Epithelial cell of esophagus (primary cell): Measurements from ENCODE around the gene STPG1.
A peak's percentile ranks its signal among the peaks of the same experiment; 100 is the strongest.

Experiments used
- DNase-seq: peaks from one replicate; pipeline ENCODE4 v3.0.0; 2010; ENCODE audit warnings: low read depth
- H3K4me3 ChIP-seq: 2 replicates; pipeline ENCODE4 v1.5.1; 2011; ENCODE audit warnings: mild to moderate bottlenecking, low read length, control low read depth
- TF ChIP-seq, protein P1 (sequence below): IDR thresholded peaks from 2 replicates; pipeline ENCODE4 v1.5.1; 2011; ENCODE audit warnings: low read depth, mild to moderate bottlenecking, low read length, control low read depth, inconsistent platforms; ENCODE audit not compliant: insufficient read depth; ENCODE audit errors: missing control alignments

The STPG1 gene

DNA sequence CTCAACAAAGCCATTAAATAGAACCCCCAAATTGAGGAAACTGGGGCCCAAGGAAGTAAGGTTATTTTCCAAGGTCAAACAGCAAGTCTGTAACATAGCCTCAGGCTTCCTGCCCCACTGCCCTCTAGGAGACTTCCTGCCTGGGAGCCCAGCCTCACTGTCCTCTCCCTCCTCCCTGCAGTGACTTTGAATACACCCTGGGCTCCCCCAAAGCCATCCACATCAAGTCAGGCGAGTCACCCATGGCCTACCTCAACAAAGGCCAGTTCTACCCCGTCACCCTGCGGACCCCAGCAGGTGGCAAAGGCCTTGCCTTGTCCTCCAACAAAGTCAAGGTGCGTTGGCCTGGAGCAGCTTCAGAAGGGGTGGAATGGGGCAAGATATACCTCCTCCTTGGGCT, 76.1 kb downstream of the STPG1 start:
- TF ChIP-seq, protein P1, sequence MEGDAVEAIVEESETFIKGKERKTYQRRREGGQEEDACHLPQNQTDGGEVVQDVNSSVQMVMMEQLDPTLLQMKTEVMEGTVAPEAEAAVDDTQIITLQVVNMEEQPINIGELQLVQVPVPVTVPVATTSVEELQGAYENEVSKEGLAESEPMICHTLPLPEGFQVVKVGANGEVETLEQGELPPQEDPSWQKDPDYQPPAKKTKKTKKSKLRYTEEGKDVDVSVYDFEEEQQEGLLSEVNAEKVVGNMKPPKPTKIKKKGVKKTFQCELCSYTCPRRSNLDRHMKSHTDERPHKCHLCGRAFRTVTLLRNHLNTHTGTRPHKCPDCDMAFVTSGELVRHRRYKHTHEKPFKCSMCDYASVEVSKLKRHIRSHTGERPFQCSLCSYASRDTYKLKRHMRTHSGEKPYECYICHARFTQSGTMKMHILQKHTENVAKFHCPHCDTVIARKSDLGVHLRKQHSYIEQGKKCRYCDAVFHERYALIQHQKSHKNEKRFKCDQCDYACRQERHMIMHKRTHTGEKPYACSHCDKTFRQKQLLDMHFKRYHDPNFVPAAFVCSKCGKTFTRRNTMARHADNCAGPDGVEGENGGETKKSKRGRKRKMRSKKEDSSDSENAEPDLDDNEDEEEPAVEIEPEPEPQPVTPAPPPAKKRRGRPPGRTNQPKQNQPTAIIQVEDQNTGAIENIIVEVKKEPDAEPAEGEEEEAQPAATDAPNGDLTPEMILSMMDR: no peak
- DNase-seq: no peak
- no peak overlapping the region for H3K4me3 ChIP-seq

DNA sequence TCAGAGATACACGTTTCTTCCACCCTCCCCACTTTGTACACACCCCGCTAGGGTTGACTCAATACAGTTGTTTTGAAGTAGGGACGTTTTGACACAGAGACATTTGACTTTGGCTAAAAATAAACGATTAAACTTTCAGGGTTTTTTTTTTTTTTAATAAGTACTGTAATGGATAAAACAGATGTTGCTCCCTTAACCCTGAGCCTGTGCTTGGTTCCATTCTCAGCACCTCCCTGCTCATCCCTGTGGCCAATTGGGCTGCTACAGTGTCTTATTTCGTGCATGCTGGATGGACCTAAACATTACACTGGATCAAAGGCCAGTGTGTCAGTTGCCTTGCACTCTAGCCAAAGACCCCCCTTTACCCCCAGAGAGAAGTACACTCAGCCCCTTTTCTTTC, 77.5 kb downstream of the STPG1 start:
- H3K4me3 ChIP-seq: no peak overlapping the region
- DNase-seq: no peak
- TF ChIP-seq, protein P1: no peak

DNA sequence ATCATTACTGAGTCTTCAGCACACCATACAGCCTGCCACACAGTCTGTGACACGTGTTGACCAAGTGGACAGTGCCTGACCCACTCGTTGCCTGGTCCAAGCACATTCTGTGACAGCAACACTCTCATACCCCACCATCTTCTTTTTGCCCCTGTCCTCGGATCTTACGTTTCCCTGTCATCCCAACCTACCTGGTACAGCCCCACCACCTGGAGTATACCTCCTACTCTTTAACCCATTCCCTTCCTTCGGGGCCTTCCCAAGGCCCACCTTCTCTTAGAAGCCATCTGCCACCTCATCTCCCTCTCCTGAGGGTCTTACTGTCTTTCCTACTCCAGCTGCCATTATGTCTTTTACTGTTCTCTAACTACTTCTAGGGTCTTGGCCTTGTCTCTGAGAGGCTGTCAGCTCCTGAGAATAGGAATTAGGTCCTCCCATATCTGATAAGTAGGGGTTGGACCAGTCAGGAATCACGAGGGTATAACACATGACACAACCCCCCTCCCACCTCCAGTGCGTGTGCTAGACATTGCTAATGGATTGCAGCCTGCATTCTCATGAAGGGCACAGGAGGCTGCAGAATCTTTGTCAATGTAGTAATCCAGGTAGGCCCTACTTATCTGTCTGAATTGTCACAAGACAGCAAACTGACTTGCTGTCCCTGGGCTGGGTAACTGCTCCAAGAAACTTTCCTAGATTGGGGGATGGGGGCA, 81.5 kb downstream of the STPG1 start:
- TF ChIP-seq, protein P1: no peak
- no peak for DNase-seq
- no peak overlapping the region for H3K4me3 ChIP-seq

DNA sequence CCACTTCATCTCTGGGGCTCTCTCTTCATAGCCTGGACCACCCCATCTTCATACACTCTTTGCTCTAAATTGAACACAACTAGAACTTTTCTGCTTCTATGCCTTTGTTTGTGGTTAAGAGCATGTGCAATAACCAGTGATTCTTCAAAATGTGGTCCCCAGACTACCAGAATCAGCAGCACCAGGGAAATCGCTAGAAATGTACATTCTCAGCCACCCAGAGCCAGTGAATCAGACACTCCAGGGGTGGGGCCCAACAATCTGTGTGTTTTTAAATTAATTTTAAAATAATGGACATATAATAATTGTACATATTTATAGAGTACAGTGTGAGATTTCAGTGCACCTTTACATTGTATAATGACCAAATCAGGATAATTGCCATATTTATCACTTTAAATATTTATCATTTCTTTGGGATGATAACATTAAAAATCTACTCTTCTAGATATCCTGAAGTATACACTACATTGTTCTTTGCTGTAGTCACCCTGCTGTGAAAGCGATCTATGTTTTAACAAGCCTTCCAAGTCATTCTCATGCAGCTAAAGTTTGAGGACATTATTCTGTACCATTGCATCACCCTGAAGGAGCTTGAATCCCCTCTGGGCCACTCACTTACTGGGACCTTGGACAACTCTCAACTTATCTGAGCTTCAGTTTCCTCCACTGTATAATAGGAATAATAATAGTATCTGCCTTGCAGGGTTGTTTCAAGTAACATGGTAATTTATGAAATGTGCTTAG, 83.6 kb downstream of the STPG1 start:
- no peak overlapping the region for H3K4me3 ChIP-seq
- TF ChIP-seq, protein P1: no peak
- DNase-seq: peak; percentile 85

DNA sequence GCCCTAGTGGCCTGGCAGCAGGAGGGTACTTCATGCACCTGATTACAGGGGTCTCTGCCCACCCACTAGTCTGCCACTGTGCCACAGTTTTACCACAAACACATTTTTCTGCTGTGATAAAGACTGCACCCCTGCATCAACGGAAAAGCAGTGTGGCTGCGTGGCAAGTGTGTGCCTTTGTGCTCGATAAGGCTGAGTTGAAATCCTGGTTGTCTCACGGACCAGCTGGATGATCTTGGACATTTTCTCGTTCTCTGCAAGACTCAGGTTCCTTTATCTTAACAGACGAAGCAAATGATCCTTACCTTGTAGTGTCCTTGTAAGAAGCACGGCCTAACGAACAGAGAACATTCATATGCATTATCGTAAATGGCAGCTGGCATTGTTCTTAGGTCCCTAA, 84.3 kb downstream of the STPG1 start:
- TF ChIP-seq, protein P1: no peak
- no peak for DNase-seq

DNA sequence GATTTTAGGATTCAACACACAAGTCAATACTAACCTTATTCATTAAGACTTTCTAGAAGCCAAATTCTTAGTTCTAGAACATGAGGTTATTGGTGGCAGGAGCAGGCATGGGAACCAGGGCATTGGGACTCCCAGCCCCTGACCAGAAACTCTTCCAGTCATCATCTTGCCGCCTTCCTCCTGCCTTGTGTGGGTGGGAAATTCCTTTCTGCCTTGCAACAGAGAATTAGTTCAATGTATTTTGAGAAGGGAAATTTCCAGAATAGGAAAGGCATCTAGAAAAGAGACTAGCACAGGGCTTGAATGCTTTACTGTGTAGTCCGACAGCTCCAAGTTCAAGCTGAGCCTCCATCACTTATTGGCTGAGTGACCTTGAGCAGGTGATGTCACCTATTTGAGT, 85.7 kb downstream of the STPG1 start:
- DNase-seq: no peak
- H3K4me3 ChIP-seq: no peak overlapping the region
- TF ChIP-seq, protein P1: no peak

More for the DNA sequence above, 84.3 kb downstream of the STPG1 start:
- no peak overlapping the region for H3K4me3 ChIP-seq
